ENCODE data around the gene FBXO31.

GRCh38 chr16:87284183-87284582 lies 99.4 kb downstream of the FBXO31 start:
- no peak for TF ChIP-seq CTCF (IDR thresholded peaks at IDR 0.05)
- TF ChIP-seq EP300 (IDR thresholded peaks at IDR 0.05): no peak
- TF ChIP-seq POLR2AphosphoS5 (IDR thresholded peaks at IDR 0.05): no peak
- no peak for TF ChIP-seq POLR2A (IDR thresholded peaks at IDR 0.05)
